ENCODE data around the gene NPAS1. TPM values are rescaled to one million over a fixed set of nuclear protein-coding genes. Genes with fewer than 3 reads are reported as not detected.

NPAS1 gene
- total RNA-seq, 1 donor from 2014 or later = 0.47 TPM

DNA sequence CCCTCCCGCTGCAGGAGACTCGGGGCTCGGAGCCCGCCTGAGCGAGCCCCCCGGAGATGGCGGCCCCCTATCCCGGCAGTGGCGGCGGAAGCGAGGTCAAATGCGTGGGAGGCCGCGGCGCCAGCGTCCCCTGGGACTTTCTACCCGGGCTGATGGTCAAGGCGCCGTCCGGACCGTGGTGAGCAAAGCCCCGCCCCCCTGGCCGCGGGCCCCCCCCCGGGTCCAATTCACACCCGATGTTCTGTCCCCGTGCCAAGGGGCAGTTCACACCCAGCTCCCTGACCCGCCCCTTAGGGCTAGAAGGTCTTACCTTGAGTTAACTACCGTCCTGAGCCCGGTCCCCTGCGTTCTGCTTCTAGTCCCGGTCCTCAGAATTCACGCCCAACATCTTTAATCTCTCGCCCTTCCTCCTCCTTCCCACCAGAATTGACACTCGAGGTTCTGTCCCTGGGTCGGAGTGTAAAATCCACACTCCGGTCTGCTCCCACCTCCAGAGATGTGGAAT, 1.4 kb downstream of the NPAS1 start:
- Mint-ChIP-seq H3K9me3 (no peaks in the 10 kb centered on the region), H3K4me1 (peaks cover 7% of the 10 kb centered on the region), H3K36me3 (ENCODE audit: low read depth) (no peaks in the 10 kb centered on the region), H3K4me3 (peak overlapping the region; percentile 8), H3K27ac (no peak overlapping the region), H3K27me3 (peaks cover 56% of the 10 kb centered on the region)
- intact Hi-C loops (cut with micrococcal nuclease) = no loop called here
- DNase-seq = no peak

- Mint-ChIP-seq H3K27ac (no peak overlapping the region), H3K4me3 (no peak overlapping the region)
- intact Hi-C loops (cut with micrococcal nuclease) = no loop called here
These were observed 2.0 kb downstream of the NPAS1 start for GRCh38 chr19:47021536-47022139.

GRCh38 chr19:47022140-47022536, 2.5 kb downstream of the NPAS1 start:
- no peak overlapping the region for H3K4me3 Mint-ChIP-seq
- peaks cover 61% of the 10 kb centered on the region for H3K27me3 Mint-ChIP-seq
- no peak overlapping the region for H3K27ac Mint-ChIP-seq
- H3K9me3 Mint-ChIP-seq = no peaks in the 10 kb centered on the region
- DNase-seq = no peak
- H3K4me1 Mint-ChIP-seq = peaks cover 7% of the 10 kb centered on the region
- intact Hi-C loops (cut with micrococcal nuclease) = no loop called here
- no peaks in the 10 kb centered on the region for H3K36me3 Mint-ChIP-seq (ENCODE audit: low read depth)

More at GRCh38 chr19:47021536-47022139, 2.0 kb downstream of the NPAS1 start:
- H3K4me1 Mint-ChIP-seq = peaks cover 7% of the 10 kb centered on the region
- no peaks in the 10 kb centered on the region for H3K9me3 Mint-ChIP-seq
- peaks cover 62% of the 10 kb centered on the region for H3K27me3 Mint-ChIP-seq
- no peak for DNase-seq
- H3K36me3 Mint-ChIP-seq (ENCODE audit: low read depth) = no peaks in the 10 kb centered on the region

DNA sequence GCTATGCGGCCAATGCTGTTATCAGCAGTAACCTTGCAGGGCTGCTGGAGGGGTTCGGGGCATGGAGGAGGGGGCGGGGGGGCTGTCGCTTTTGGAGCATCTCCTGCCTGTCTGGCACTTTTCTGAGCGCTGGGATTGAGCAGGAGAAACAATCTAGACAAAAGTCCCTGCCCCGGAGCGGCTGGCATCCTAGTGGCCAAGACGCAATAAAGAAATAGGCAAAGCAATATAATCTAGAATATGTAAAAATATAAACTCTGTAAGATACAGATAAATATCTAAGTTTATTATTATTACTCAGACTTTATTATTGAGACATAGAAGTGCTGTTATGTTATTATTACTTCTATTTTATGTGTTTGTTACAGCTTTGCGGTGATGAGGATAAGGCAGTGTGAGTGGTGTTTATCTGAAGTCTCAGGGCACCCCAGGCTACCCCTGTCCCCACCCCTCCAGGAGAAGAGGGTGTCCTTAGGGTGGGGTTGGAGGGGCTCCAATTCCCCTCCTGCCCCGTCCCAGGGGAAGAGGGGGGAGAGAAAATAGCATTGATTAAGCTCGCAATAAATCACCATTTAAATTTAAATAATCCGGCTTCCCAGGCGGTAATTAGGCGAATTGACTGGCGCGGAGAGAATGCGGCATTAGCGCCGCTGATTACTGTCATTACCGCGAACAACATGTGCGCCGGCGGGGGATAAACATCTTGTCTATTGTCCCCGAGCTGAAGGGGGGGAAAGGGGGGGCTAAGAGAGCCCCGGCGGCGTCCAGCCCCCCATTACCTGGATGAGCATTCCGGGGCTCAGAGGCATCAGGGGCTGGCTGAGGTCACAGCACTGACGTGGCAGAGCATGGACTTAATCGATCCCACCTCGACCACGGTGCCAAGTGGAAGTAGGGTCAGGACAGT, 3.2 kb downstream of the NPAS1 start:
- Mint-ChIP-seq H3K9me3 (no peaks in the 10 kb centered on the region), H3K4me3 (no peak overlapping the region), H3K4me1 (peaks cover 9% of the 10 kb centered on the region), H3K27me3 (peaks cover 64% of the 10 kb centered on the region), H3K27ac (no peak overlapping the region), H3K36me3 (ENCODE audit: low read depth) (no peaks in the 10 kb centered on the region)
- DNase-seq = no peak
- intact Hi-C loops (cut with micrococcal nuclease) = no loop called here

- H3K36me3 Mint-ChIP-seq (ENCODE audit: low read depth) = no peaks in the 10 kb centered on the region
- H3K9me3 Mint-ChIP-seq = no peaks in the 10 kb centered on the region
- no peak overlapping the region for H3K4me3 Mint-ChIP-seq
- DNase-seq = no peak
- H3K27ac Mint-ChIP-seq = no peak overlapping the region
- H3K4me1 Mint-ChIP-seq = peaks cover 9% of the 10 kb centered on the region
- peaks cover 66% of the 10 kb centered on the region for H3K27me3 Mint-ChIP-seq
- intact Hi-C loops (cut with micrococcal nuclease) = no loop called here
These were observed 3.8 kb downstream of the NPAS1 start for GRCh38 chr19:47023448-47023794.

- no peaks in the 10 kb centered on the region for H3K9me3 Mint-ChIP-seq
- H3K4me1 Mint-ChIP-seq = peaks cover 6% of the 10 kb centered on the region
- no peak for DNase-seq
- no peak overlapping the region for H3K27ac Mint-ChIP-seq
- intact Hi-C loops (cut with micrococcal nuclease) = no loop called here
- H3K27me3 Mint-ChIP-seq = peaks cover 62% of the 10 kb centered on the region
- H3K4me3 Mint-ChIP-seq = no peak overlapping the region
- H3K36me3 Mint-ChIP-seq (ENCODE audit: low read depth) = no peaks in the 10 kb centered on the region
These were observed 4.9 kb downstream of the NPAS1 start for GRCh38 chr19:47024502-47024901.

DNA sequence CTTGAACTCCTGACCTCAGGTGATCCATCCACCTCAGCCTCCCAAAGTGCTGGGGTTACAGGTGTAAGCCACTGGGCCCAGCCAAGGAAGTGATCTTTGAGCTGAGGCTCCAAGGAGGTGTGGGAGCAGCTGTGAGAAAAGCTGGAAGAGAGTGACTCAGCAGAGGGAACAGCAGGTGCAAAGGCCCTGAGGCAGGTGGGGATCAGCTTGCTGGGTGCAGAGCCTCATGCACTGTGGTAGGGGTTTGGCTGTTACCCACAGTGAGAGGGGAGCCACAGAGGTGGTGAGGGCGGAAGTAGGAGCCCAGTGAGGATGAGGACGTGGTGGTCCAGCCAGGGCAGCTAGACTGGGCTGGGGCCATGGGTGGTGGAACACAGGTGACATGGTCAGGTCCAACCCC, 6.5 kb downstream of the NPAS1 start:
- intact Hi-C loops (cut with micrococcal nuclease) = no loop called here
- no peak overlapping the region for H3K4me3 Mint-ChIP-seq

DNA sequence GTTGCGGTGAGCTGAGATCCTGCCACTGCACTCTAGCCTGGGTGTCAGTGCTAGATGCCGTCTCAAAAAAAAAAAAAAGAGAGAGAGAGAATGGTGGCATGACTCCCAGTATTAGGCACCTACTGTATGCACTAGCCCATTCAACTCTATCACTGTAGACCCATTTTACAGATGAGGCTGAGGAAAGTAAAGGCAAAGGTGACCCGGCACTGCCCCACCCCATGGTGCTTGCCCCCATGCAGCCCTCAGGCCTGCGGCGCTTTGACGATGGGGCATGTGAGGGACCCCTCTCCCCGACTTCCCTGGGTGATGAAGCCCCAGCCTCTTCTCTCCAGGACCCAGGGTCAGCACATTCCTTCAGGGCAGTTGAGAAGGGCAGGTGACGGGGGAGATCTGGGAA, 7.3 kb downstream of the NPAS1 start:
- Mint-ChIP-seq H3K4me3 (no peak overlapping the region), H3K27ac (no peak overlapping the region), H3K36me3 (ENCODE audit: low read depth) (no peaks in the 10 kb centered on the region), H3K9me3 (no peaks in the 10 kb centered on the region), H3K27me3 (peaks cover 62% of the 10 kb centered on the region), H3K4me1 (peaks cover 7% of the 10 kb centered on the region)
- intact Hi-C loops (cut with micrococcal nuclease) = no loop called here
- DNase-seq = no peak

More for the DNA sequence above, 6.5 kb downstream of the NPAS1 start:
- H3K27me3 Mint-ChIP-seq = peaks cover 63% of the 10 kb centered on the region
- H3K27ac Mint-ChIP-seq = peak overlapping the region; percentile 48
- no peaks in the 10 kb centered on the region for H3K9me3 Mint-ChIP-seq
- peaks cover 8% of the 10 kb centered on the region for H3K4me1 Mint-ChIP-seq
- no peaks in the 10 kb centered on the region for H3K36me3 Mint-ChIP-seq (ENCODE audit: low read depth)
- no peak for DNase-seq

GRCh38 chr19:47027586-47028088, 8.0 kb downstream of the NPAS1 start:
- Mint-ChIP-seq H3K27ac (no peak overlapping the region), H3K4me3 (no peak overlapping the region), H3K27me3 (peaks cover 59% of the 10 kb centered on the region), H3K4me1 (peaks cover 12% of the 10 kb centered on the region), H3K9me3 (no peaks in the 10 kb centered on the region), H3K36me3 (ENCODE audit: low read depth) (no peaks in the 10 kb centered on the region)
- intact Hi-C loops (cut with micrococcal nuclease) = no loop called here
- DNase-seq = no peak

DNA sequence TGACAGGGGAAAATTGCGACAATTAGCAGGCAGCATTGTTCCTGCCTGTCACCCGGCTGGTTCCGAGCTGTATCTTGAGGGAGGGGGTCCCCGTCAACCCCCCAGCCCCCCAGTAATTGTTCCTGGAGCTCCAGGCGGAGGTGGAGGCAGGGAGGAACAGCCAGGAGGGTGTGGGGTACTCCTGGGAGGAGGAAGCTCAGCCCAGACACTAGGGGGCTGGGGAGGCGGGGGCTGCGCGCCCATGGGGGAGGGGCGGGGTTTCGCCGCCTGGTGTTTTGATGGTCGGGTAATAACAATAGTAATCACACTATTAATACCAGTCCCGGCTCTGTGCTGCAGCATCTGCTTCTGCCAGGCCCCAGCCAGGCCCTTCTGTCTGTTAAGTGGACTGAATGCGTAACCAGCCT, 8.6 kb downstream of the NPAS1 start:
- Mint-ChIP-seq H3K27me3 (peaks cover 55% of the 10 kb centered on the region), H3K9me3 (no peaks in the 10 kb centered on the region), H3K36me3 (ENCODE audit: low read depth) (no peaks in the 10 kb centered on the region), H3K4me1 (peaks cover 12% of the 10 kb centered on the region), H3K27ac (no peak overlapping the region), H3K4me3 (no peak overlapping the region)
- no peak for DNase-seq
- intact Hi-C loops (cut with micrococcal nuclease) = no loop called here

GRCh38 chr19:47032171-47032811, 12.7 kb downstream of the NPAS1 start:
- no peaks in the 10 kb centered on the region for H3K9me3 Mint-ChIP-seq
- H3K27ac Mint-ChIP-seq = peak overlapping the region; percentile 11
- intact Hi-C loops (cut with micrococcal nuclease) = loop anchor here (10.0 kb wide), 1 partner anchor 213 kb away; no protein-coding TSS in a partner anchor
- H3K36me3 Mint-ChIP-seq (ENCODE audit: low read depth) = no peaks in the 10 kb centered on the region
- DNase-seq = peak; percentile 88
- peaks cover 27% of the 10 kb centered on the region for H3K4me1 Mint-ChIP-seq
- peaks cover 28% of the 10 kb centered on the region for H3K27me3 Mint-ChIP-seq
- H3K4me3 Mint-ChIP-seq = no peak overlapping the region

DNA sequence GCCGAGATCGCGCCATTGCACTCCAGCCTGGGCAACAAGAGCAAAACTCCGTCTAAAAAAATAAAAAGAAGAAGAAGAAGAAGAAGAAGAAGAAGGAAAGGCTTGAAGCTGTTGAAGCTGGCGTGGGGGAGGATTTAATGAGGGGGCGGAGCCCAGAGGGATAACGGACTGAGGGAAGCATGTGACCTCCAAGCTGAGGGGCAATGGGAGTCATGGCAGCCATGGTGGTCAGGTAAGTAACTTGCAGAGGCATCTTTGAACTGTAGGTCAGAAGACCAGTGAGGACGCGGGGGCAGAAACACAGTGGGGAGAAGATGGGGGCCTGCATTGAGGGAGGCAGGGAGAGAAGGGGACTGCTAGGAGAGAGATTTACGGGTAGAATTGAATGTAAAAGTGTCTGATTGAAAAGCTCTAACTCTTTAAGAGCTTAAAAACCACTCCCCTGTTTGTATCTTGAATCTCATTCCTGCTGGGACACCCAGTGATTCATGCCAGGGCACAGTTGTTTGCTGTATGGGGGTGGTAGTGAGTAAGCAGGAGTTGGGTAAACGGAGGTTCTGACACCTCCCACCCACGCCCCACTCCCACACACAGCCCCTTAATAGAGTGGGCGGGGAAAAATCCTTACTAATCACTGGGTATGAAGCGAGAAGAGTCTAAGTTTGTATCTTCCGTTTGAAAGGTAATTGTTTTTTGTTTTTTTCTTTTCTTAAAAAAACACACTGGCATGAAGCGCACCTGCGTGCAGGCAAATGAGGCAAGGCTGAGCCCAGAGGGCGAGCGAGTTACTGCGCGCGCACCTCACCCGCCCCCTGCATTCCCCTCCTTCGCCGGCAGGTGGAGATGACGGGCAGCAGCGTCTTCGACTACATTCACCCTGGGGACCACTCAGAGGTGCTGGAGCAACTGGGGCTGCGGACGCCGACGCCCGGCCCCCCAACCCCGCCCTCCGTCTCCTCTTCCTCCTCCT, 15.8 kb downstream of the NPAS1 start:
- Mint-ChIP-seq H3K9me3 (no peaks in the 10 kb centered on the region), H3K4me1 (peaks cover 25% of the 10 kb centered on the region), H3K4me3 (peak overlapping the region; percentile 86), H3K27me3 (peaks cover 10% of the 10 kb centered on the region), H3K27ac (peak overlapping the region; percentile 92), H3K36me3 (ENCODE audit: low read depth) (no peaks in the 10 kb centered on the region)
- intact Hi-C loops (cut with micrococcal nuclease) = loop anchor here (1.0 to 10.0 kb wide), 6 partner anchors 13 to 209 kb away; partner anchors contain the start of genes TMEM160 and ZC3H4
- peak; percentile 100 for DNase-seq
